ENCODE data around the gene INPP5J. TPM values are rescaled to one million over a fixed set of nuclear protein-coding genes. Genes with fewer than 3 reads are reported as not detected.

INPP5J gene
- total RNA-seq, 4 donors from 2014 or later = 0.54 to 5.3 (median 2.1) TPM

GRCh38 chr22:31103899-31104694, 18.7 kb upstream of the INPP5J start:
- Histone ChIP-seq H3K9me3 (no peaks in the 10 kb centered on the region), H3K4me1 (peaks cover 11 to 86% (median 51%) of the 10 kb centered on the region in 3 donors), H3K4me3 (peak overlapping the region; percentile 92 to 96), H3K27ac (peak overlapping the region; percentile 97 to 100 (median 99)), H3K36me3 (peaks cover 0 to 54% of the 10 kb centered on the region in 2 donors), H3K27me3 (no peaks in the 10 kb centered on the region)
- ATAC-seq = peak; percentile 3
- peak; percentile 94 for TF ChIP-seq POLR2AphosphoS5 (IDR thresholded peaks at IDR 0.05)
- no peak for TF ChIP-seq EP300 (IDR thresholded peaks at IDR 0.05)
- TF ChIP-seq, protein P1, sequence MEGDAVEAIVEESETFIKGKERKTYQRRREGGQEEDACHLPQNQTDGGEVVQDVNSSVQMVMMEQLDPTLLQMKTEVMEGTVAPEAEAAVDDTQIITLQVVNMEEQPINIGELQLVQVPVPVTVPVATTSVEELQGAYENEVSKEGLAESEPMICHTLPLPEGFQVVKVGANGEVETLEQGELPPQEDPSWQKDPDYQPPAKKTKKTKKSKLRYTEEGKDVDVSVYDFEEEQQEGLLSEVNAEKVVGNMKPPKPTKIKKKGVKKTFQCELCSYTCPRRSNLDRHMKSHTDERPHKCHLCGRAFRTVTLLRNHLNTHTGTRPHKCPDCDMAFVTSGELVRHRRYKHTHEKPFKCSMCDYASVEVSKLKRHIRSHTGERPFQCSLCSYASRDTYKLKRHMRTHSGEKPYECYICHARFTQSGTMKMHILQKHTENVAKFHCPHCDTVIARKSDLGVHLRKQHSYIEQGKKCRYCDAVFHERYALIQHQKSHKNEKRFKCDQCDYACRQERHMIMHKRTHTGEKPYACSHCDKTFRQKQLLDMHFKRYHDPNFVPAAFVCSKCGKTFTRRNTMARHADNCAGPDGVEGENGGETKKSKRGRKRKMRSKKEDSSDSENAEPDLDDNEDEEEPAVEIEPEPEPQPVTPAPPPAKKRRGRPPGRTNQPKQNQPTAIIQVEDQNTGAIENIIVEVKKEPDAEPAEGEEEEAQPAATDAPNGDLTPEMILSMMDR (IDR thresholded peaks at IDR 0.05) = peak in 2 of 4 experiments; percentile 31 to 33
- peak; percentile 51 to 62 for TF ChIP-seq POLR2A (IDR thresholded peaks at IDR 0.05)
- no CpG with 5 or more reads among the region's 33 CpGs for WGBS, 2 donors (ENCODE audit: low coverage in 1 of 2)

- WGBS, 2 donors (ENCODE audit: low coverage in 1 of 2) = 38% methylated on average over 12 of the region's 35 CpGs; no CpG with 5 or more reads in 1 of the 2 donors
- no peaks in the 10 kb centered on the region for H3K9me3 ChIP-seq
- H3K4me1 ChIP-seq = peaks cover 8 to 78% (median 45%) of the 10 kb centered on the region in 3 donors
- H3K36me3 ChIP-seq = peaks cover 0 to 46% of the 10 kb centered on the region in 2 donors
- no peak for ATAC-seq
- no peaks in the 10 kb centered on the region for H3K27me3 ChIP-seq
- peak overlapping the region; percentile 97 to 100 (median 99) for H3K27ac ChIP-seq
- TF ChIP-seq EP300 (IDR thresholded peaks at IDR 0.05) (no peak), POLR2A (IDR thresholded peaks at IDR 0.05) (peak; percentile 27 to 60), POLR2AphosphoS5 (IDR thresholded peaks at IDR 0.05) (peak; percentile 79)
- TF ChIP-seq, protein P1 (IDR thresholded peaks at IDR 0.05) = peak in 3 of 4 experiments; percentile 73 to 77 (median 74)
- H3K4me3 ChIP-seq = peak overlapping the region; percentile 92 to 96
Measured at GRCh38 chr22:31104869-31105268, 17.9 kb upstream of the INPP5J start.

GRCh38 chr22:31105282-31105929, 17.4 kb upstream of the INPP5J start:
- H3K4me3 ChIP-seq = peak overlapping the region; percentile 92 to 96
- no peak for ATAC-seq
- no CpG with 5 or more reads among the region's 11 CpGs for WGBS, 2 donors (ENCODE audit: low coverage in 1 of 2)
- no peaks in the 10 kb centered on the region for H3K9me3 ChIP-seq
- peaks cover 0 to 41% of the 10 kb centered on the region in 2 donors for H3K36me3 ChIP-seq
- H3K4me1 ChIP-seq = peaks cover 5 to 73% (median 45%) of the 10 kb centered on the region in 3 donors
- peak overlapping the region; percentile 97 to 100 (median 99) for H3K27ac ChIP-seq
- no peaks in the 10 kb centered on the region for H3K27me3 ChIP-seq
- TF ChIP-seq POLR2A (IDR thresholded peaks at IDR 0.05) (no peak), POLR2AphosphoS5 (IDR thresholded peaks at IDR 0.05) (peak; percentile 69)

DNA sequence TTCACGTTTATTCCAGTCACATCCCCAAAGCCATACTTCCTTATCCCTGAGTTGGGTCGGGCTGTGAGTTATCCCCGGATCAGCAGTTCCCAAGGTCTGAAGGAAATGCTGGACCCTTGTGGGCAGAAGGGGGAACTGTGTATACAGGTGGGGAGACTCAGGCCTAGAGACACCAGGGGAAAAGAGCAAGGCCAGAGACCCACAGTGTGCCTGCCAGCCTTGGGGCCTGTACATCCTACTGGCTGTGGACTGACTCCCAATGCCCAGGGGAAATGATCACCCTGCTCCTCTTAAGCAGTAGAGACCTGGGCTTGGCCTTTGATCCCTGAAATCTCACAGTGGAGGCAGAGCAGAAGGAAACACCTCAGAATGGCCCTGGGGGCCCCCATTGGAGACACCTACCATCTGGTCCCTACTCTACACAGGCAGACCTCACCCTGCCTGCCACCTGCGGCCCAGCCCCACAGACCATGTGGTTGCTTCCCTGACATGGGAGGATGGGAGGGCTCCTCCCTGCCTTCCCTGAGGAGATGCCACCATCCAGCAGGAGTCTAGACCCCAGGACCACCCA, 16.7 kb upstream of the INPP5J start:
- Histone ChIP-seq H3K27me3 (no peaks in the 10 kb centered on the region), H3K27ac (peak overlapping the region; percentile 97 to 100 (median 99)), H3K4me1 (peaks cover 5 to 66% (median 39%) of the 10 kb centered on the region in 3 donors), H3K9me3 (no peaks in the 10 kb centered on the region), H3K4me3 (peak overlapping the region; percentile 92 to 96), H3K36me3 (peaks cover 0 to 34% of the 10 kb centered on the region in 2 donors)
- no peak for TF ChIP-seq EP300 (IDR thresholded peaks at IDR 0.05)
- TF ChIP-seq, protein P1 (IDR thresholded peaks at IDR 0.05) = peak in 3 of 4 experiments; percentile 20 to 59 (median 32)
- no peak for ATAC-seq
- 80% methylated on average over 1 of the region's 4 CpGs; no CpG with 5 or more reads in 1 of the 2 donors for WGBS, 2 donors (ENCODE audit: low coverage in 1 of 2)

DNA sequence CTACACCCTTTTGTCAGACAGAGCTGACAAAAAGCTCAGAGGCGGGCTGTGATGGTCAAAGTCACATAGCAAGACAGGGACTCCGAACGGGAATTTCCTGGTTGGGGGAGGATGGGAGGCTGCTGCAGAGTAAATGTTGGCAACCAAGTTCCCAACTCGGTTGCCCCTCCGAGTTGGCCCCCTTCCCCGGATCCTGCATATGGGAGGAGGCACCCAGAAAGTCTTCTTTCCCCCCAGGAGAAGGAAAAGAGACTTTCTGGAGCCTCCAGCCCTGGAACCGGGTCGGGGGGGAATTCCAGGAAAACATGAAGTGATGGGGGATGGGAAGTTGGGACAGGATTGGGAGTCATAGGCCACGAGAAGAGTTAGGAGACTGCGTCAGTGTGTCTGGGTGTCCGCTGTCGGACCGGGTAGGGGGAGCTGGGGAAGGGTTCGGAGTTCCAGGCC, 16.0 kb upstream of the INPP5J start:
- H3K36me3 ChIP-seq = peaks cover 0 to 29% of the 10 kb centered on the region in 2 donors
- peak; percentile 1 for ATAC-seq
- WGBS, 2 donors (ENCODE audit: low coverage in 1 of 2) = 5 to 7% methylated on average over 11 to 13 of the region's 14 CpGs
- TF ChIP-seq EP300 (IDR thresholded peaks at IDR 0.05) (no peak), POLR2AphosphoS5 (IDR thresholded peaks at IDR 0.05) (no peak), POLR2A (IDR thresholded peaks at IDR 0.05) (no peak)
- TF ChIP-seq, protein P1 (IDR thresholded peaks at IDR 0.05) = no peak
- peak overlapping the region; percentile 97 to 100 (median 99) for H3K27ac ChIP-seq
- no peaks in the 10 kb centered on the region for H3K27me3 ChIP-seq
- peak overlapping the region; percentile 92 to 96 for H3K4me3 ChIP-seq
- no peaks in the 10 kb centered on the region for H3K9me3 ChIP-seq
- H3K4me1 ChIP-seq = peaks cover 5 to 59% (median 37%) of the 10 kb centered on the region in 3 donors
